Activated naive CD8-positive, alpha-beta T cell treated with anti-CD3 and anti-CD28 coated beads for 36 hours (primary cell): Measurements from ENCODE around the gene TBC1D1. TPM values are rescaled to one million over a fixed set of nuclear protein-coding genes. Genes with fewer than 3 reads are reported as not detected.

Experiments used
- DNase-seq: peaks from one replicate; pipeline ENCODE4 v3.0.0; 2021
- H3K27ac Mint-ChIP-seq: one replicate; pipeline ENCODE4 v1.8.0; 2022; ENCODE audit warnings: mild to moderate bottlenecking, moderate library complexity, mixed read lengths
- H3K27me3 Mint-ChIP-seq: one replicate; pipeline ENCODE4 v1.8.0; 2022; ENCODE audit warnings: mild to moderate bottlenecking, mixed read lengths
- H3K36me3 Mint-ChIP-seq: one replicate; pipeline ENCODE4 v1.8.0; 2021; ENCODE audit warnings: mild to moderate bottlenecking, mixed read lengths
- H3K4me1 Mint-ChIP-seq: one replicate; pipeline ENCODE4 v1.8.0; 2021; ENCODE audit warnings: mixed read lengths
- H3K4me3 Mint-ChIP-seq: one replicate; pipeline ENCODE4 v1.8.0; 2022; ENCODE audit warnings: mild to moderate bottlenecking, moderate library complexity, mixed read lengths
- H3K9me3 Mint-ChIP-seq: one replicate; pipeline ENCODE4 v1.8.0; 2022; ENCODE audit warnings: mixed read lengths
- total RNA-seq, 2 experiments: library from RNA; stranded (reverse); gene quantifications; one replicate each; pipeline ENCODE4 v1.2.3, GENCODE V29; 2021

Gene TBC1D1
- total RNA-seq, 2 experiments from 2014 or later: 79.6 to 80.3 TPM

DNA sequence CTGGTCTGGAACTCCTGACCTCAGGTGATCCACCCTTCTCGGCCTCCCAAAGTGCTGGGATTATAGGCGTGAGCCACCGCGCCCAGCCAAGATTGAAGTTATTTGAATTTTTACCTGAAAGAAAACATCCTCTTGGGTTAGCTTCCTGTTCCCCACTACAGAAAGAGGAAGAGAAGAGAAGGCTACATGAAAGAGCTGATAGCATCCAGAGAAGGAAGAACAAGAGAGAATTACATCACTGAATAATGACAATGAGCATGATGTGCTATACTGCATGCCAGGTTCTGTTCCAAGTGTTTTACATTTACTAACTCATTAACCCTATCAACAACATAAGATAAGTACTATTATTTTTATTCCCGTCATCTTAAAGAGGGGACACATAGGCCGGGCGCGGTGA lies 11.5 kb upstream of the TBC1D1 start:
- Mint-ChIP-seq H3K9me3 (no peaks in the 10 kb centered on the region), H3K27ac (no peak overlapping the region), H3K27me3 (no peaks in the 10 kb centered on the region), H3K36me3 (no peaks in the 10 kb centered on the region), H3K4me3 (no peak overlapping the region), H3K4me1 (no peaks in the 10 kb centered on the region)
- no peak for DNase-seq

DNA sequence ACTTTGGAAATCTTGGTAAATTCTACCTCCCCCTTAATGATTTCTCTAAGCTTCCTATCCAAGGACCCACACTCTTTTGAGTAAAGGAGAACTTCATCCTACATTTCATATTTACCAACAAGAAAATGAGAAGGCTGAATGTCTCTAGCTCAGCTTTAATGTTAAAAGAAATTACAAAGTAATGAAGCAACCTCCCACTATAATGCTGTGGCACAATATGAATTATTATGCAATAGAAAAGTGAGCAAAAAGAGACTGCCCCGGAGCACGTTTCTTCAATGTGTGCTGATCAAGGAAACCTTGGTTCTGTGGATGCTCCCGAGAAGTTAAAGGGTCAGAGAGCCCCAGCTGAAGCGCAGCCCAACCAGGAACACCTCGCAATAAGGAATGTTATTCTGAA lies 9.1 kb upstream of the TBC1D1 start:
- no peaks in the 10 kb centered on the region for H3K27me3 Mint-ChIP-seq
- no peak for DNase-seq
- H3K4me1 Mint-ChIP-seq: peaks cover 10% of the 10 kb centered on the region
- H3K36me3 Mint-ChIP-seq: no peaks in the 10 kb centered on the region
- no peak overlapping the region for H3K27ac Mint-ChIP-seq
- no peaks in the 10 kb centered on the region for H3K9me3 Mint-ChIP-seq
- no peak overlapping the region for H3K4me3 Mint-ChIP-seq

DNA sequence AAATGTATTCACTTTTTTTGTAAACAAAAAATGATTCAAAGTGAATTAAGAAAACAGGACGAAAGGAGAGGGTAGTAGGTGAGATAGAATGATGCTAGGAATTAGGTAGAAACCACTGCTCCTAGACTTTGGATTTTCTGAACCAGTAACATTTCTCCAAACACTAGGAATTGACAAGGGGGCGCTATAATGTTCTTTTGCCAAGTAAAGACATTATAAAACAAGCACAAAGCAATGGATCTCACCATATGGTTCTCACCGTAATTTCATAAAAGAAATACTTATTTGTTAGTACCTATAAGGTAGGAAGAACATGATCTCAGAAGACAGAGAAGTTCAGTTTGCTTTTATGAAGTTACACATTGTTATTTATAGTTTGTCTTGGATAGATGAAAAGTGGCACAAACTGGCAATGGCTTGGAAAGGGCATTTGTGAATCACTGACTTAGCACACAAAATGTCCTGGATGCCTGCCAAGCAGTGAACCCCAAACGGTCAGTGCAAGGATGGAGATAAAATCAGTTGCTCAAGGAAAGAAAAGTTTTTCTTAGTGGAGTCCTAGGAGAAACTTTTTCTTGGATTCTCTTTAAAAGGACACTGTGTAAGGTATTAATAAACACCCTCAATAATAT lies 8.1 kb upstream of the TBC1D1 start:
- H3K4me3 Mint-ChIP-seq: no peak overlapping the region
- no peak for DNase-seq

DNA sequence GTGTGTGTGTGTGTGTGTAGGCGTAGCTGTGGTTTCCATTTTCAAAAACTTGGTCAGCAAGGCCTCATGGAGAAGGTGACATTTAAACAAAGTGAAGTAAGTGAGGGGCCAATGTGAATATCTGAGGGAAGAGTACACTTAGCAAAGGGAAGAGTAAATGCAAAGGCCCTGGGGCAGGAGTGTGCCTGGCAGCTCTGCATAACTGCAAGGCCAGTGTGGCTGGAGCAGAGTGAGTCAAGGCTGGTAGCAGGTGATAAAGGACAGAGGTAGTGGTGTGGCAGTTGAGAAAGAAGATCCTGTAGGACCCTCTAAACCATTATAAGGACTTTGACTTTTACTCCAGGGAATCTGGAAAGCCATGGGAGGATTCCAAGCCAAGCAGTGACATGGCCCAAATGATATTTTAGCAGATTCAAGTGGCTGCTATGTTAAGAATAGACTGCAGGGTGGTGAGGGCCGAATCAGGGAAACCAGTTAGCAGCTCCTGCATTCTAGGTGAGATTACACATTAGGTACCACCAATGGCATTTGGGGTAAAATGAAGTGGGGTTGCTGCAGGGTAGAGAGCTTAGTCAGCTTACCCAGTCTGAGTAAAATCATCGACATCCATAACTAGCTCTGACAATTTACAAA lies 5.9 kb upstream of the TBC1D1 start:
- Mint-ChIP-seq H3K9me3 (no peaks in the 10 kb centered on the region), H3K27me3 (peaks cover 3% of the 10 kb centered on the region), H3K36me3 (no peaks in the 10 kb centered on the region), H3K4me1 (peaks cover 12% of the 10 kb centered on the region), H3K4me3 (no peak overlapping the region), H3K27ac (no peak overlapping the region)
- DNase-seq: no peak

More for the DNA sequence above, 8.1 kb upstream of the TBC1D1 start:
- Mint-ChIP-seq H3K27ac (no peak overlapping the region), H3K36me3 (no peaks in the 10 kb centered on the region), H3K27me3 (no peaks in the 10 kb centered on the region), H3K9me3 (no peaks in the 10 kb centered on the region), H3K4me1 (peaks cover 10% of the 10 kb centered on the region)

DNA sequence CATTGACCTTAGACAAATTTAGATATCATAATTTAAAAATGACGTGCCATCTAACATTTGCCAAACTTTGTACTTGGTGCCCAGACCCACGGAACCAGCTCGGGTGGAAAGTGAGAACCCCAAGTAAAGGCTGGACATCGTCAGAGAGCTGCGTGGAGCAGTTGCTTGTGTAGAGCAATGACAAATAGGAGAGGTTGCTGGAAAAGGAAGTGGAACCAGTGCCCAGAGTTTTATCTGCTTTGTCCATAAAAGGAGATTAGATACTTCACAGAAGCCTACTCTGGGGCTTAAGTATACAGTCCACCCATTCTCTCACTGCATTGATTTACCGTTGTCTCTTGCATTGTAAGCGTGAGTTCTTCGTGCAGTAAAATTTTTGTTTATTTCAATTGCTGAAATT lies 5.4 kb upstream of the TBC1D1 start:
- Mint-ChIP-seq H3K27ac (no peak overlapping the region), H3K36me3 (no peaks in the 10 kb centered on the region), H3K27me3 (peaks cover 3% of the 10 kb centered on the region), H3K4me1 (peaks cover 15% of the 10 kb centered on the region), H3K9me3 (no peaks in the 10 kb centered on the region), H3K4me3 (no peak overlapping the region)
- no peak for DNase-seq

DNA sequence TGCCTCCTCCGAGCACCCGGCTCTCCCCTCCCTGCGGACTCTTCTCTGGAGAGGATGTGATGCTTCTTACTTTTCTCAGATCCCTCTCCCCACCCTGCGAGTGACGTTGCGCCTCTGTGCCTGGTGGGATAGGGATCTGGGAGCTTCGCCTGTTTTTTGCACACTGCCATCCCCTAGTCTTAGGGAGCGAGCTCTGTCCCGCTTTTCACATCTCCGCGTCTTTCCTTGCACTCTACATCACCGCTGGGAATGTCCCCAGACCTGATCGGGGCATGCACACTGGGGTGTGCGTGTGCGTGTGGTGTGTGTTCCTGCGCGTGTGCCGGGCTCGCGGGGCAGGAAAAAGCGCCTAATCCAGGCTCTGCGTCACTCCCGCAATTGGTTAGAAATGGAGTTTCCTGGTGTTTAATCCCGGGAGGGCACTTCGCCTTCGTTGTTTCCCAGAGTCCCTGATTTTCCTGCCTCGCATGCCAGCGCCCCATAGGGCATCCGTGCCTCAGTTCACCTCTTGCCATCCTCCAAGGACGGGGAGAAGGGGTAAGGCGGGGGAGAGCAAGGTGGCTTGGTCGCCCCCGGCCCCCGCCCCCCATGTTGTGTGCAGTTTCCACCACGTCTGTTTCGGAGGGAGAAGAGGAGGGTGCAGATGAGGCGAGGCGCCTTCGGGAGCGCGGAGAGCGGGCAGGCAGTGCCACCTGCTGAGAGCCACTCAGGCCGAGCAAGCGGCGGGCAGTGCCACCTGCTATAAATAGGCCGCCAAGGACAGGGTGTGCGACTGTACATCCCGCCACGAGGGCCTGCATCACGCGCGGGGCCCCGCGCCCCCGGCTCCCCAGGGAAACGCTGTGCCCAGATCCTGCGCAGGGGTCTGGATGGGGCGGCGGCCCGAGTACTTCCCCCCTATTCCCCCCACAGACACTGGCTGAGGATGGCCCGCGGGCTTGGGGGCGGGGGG lies 759 bp upstream of the TBC1D1 start:
- Mint-ChIP-seq H3K4me3 (peak overlapping the region; percentile 84), H3K4me1 (peaks cover 30% of the 10 kb centered on the region), H3K27me3 (peaks cover 3% of the 10 kb centered on the region), H3K36me3 (peaks cover 6% of the 10 kb centered on the region), H3K9me3 (no peaks in the 10 kb centered on the region), H3K27ac (peak overlapping the region; percentile 38)
- peak; percentile 21 for DNase-seq

DNA sequence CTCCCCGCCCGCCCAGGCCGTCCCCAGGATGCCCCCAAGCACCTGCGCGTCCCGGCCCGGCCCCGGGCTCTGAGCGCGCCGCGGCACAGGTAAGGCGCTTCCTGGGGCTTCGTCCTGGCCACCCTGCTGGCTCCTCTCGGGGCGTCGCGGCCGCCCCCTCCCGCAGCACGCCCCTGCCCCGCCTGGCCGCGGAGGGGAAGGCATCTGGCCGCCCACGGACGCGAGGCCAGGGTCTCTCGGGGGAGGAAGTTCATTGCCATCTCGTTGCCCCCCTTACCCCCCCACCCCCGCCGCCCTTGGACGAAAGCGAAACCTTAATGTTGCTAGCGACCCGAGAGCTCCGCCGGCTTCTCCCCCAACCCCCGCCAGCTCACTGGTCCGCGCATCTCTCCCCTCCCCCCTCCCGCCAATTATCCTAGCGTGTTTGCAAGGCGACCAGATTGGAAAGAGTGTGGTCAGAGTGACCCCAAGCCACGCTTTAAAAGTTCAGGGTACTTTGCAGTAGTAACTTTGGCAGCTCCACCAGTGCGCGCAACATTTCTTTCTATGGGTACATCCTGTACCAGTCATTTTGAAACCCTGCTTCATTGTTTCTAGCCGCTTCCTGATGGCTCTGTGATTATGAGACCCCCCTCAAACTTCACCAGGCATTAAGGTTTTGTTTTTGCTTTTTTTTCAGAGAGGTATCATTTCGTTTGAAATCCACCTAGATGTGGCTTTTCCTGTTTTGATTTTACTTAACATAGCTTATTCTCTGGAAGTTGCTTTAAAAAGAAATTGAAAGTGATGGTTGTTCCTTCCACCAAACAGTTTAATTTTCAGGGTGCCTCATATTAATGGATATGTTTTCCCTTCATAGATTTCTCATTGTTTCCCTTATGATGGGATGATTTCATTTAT lies 626 bp downstream of the TBC1D1 start:
- Mint-ChIP-seq H3K36me3 (peaks cover 8% of the 10 kb centered on the region), H3K27me3 (peaks cover 3% of the 10 kb centered on the region), H3K27ac (peak overlapping the region; percentile 96), H3K4me3 (peak overlapping the region; percentile 84), H3K4me1 (peaks cover 38% of the 10 kb centered on the region), H3K9me3 (no peaks in the 10 kb centered on the region)
- peak; percentile 79 for DNase-seq

DNA sequence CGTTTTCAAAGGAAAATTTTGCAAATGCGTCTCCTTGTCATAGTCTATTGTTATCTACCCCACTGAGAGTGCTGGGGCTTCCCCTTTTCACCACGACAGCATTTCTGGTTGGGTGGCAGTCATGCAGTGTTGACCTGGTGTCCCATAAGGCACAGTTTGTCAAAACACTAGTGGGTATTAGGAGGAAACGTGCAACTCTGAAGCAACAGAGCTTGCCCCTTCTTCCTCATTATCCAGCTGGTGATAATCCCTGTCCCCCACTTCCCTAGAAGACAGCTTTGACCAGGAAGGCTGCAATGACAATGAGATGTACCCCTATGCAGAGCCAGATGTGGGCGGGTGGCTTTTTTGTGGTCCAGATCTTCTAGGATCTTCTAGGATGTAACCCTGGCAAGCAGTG lies 1.8 kb downstream of the TBC1D1 start:
- peak overlapping the region; percentile 96 for H3K27ac Mint-ChIP-seq
- H3K4me1 Mint-ChIP-seq: peaks cover 47% of the 10 kb centered on the region
- H3K27me3 Mint-ChIP-seq: peaks cover 3% of the 10 kb centered on the region
- no peaks in the 10 kb centered on the region for H3K9me3 Mint-ChIP-seq
- DNase-seq: peak; percentile 63
- peaks cover 8% of the 10 kb centered on the region for H3K36me3 Mint-ChIP-seq
- H3K4me3 Mint-ChIP-seq: peak overlapping the region; percentile 51

DNA sequence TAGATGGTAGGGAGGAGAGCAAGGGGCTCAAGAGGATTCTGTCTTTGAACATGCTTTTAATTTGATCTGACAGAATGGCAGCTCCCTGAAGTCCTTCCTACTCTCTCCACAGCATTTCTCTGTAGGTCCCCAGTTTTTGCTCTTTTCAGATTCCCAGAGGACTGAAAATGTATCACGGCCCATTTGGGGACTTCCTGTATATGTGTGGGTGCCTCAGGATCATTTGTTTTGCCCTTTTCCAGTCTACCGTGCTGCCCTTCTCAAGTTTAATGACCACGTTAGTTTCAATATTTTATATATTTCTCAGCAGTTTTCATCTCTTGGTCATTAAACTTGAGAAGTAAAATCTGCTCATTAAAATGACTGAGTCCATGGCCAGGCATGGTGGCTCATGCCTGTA lies 2.3 kb downstream of the TBC1D1 start:
- peak overlapping the region; percentile 51 for H3K4me3 Mint-ChIP-seq
- DNase-seq: no peak
- peaks cover 48% of the 10 kb centered on the region for H3K4me1 Mint-ChIP-seq
- H3K36me3 Mint-ChIP-seq: peaks cover 8% of the 10 kb centered on the region
- H3K27me3 Mint-ChIP-seq: peaks cover 3% of the 10 kb centered on the region
- peak overlapping the region; percentile 96 for H3K27ac Mint-ChIP-seq
- H3K9me3 Mint-ChIP-seq: no peaks in the 10 kb centered on the region

DNA sequence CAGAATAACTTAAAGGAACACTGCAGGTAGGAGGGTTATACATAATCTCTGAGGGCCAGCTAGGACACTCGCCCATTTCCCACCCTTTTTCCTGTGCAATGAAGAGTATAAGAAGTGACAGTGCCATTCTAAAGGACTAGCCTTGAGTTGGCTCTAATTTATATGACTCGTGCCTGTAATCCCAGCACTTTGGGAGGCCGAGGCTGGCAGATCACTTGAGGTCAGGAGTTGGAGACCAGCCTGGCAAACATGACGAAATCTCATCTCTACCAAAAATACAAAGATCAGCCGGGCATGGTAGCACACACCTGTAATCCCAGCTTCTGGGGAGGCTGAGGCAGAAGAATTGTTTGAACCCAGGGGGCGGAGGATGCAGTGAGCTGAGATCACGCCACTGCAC lies 4.4 kb downstream of the TBC1D1 start:
- H3K9me3 Mint-ChIP-seq: no peaks in the 10 kb centered on the region
- H3K4me3 Mint-ChIP-seq: no peak overlapping the region
- DNase-seq: no peak
- no peaks in the 10 kb centered on the region for H3K27me3 Mint-ChIP-seq
- no peak overlapping the region for H3K27ac Mint-ChIP-seq
- H3K36me3 Mint-ChIP-seq: peaks cover 13% of the 10 kb centered on the region
- peaks cover 49% of the 10 kb centered on the region for H3K4me1 Mint-ChIP-seq

DNA sequence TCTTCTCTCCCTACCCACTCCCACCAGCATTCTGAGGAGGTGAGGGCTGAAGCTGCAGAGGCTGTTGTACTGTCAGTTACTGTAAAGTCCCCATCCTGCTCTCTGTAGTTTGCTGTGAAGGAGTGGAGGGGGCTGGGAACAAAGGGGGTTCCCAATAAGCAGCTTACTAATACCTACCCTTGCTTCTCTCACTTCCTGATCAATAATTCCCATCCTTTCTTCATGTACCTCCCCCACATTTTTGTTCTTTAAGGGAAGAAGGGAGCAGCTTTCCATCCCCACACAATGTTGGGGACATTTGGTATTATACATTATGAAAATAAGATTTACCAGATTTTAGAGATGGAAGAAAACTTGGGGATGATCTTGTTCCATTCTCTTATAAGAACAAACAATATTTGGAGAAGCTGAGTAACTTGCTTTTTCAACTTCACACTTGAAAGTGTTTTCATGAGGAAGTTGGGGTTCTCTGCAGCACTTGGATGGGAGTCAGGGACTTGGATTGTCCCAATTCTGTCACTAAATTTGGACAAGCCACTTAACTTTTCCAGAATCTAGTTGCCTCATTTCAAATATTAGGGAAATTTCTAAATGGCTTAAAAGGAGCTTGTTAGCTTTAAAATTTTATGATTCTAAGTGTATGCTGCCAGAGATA lies 5.4 kb downstream of the TBC1D1 start:
- Mint-ChIP-seq H3K4me3 (no peak overlapping the region), H3K4me1 (peaks cover 49% of the 10 kb centered on the region), H3K27me3 (no peaks in the 10 kb centered on the region), H3K27ac (no peak overlapping the region), H3K9me3 (no peaks in the 10 kb centered on the region), H3K36me3 (peaks cover 13% of the 10 kb centered on the region)
- DNase-seq: no peak

DNA sequence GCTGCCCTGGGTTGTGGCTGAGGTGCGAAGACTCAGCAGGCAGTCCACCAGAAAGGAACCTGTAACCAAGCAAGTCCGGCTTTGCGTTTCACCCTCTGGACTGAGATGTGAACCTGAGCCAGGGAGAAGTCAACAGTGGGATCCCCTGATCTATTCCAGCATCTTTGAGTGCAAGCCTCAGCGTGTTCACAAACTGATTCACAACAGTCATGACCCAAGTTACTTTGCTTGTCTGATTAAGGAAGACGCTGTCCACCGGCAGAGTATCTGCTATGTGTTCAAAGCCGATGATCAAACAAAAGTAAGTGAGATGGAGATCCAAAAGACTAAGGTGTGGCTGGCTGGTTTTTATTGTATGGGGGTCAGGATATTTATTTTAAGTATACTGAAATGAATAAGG lies 11.3 kb downstream of the TBC1D1 start:
- H3K36me3 Mint-ChIP-seq: peaks cover 17% of the 10 kb centered on the region
- H3K9me3 Mint-ChIP-seq: no peaks in the 10 kb centered on the region
- H3K27me3 Mint-ChIP-seq: no peaks in the 10 kb centered on the region
- H3K27ac Mint-ChIP-seq: no peak overlapping the region
- no peak overlapping the region for H3K4me3 Mint-ChIP-seq
- peaks cover 20% of the 10 kb centered on the region for H3K4me1 Mint-ChIP-seq
- no peak for DNase-seq

DNA sequence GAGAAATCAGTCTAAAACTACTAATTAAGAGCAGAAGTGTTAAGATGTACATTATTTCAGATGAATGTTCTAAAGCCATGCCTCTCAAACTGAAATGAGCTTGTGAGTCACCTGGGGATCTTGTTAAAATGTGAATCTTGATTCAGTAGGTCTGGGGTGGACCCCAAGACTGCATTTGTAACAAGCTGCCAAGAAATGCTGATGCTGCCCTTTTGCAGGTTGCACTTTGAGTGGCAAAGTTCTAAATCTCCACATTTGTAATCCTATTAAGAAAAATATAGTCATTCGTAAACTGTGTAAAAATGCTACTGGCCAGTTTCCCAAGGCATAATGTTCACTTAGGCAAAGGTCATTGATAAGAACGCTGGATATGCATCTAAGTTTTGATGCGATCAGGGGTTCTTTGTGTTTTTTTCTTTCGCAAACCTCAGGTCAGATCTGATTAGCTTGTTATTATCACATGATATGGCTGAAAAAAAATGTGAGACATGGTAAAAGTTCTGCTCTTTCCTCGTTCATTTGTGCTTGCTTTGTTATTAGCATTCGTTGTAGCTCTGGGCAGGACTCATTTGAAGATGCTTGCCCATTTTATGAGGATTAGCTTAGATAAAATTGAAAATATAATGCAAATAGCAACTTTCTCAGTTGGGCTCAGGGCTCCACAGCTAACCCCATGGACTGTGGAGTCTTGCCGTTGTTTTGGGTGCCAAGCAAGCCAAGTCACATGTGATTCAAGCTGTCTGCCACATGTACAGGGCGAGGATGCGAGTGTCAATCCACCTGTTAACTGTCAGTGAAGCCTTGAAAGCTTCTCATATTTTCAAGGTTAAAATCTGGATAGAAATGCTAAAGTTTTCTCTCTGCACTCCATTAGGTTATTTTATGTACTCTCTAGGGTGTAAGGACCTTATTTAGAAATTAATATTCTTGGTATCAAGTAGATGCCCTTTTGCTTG lies 12.1 kb downstream of the TBC1D1 start:
- Mint-ChIP-seq H3K4me1 (peaks cover 22% of the 10 kb centered on the region), H3K9me3 (no peaks in the 10 kb centered on the region), H3K36me3 (peaks cover 17% of the 10 kb centered on the region), H3K4me3 (no peak overlapping the region), H3K27ac (no peak overlapping the region), H3K27me3 (no peaks in the 10 kb centered on the region)
- DNase-seq: no peak
